Measurements from ENCODE around the gene CFAP97D1.

The CFAP97D1 gene

GRCh38 chr17:43800736-43801135 lies 20.5 kb downstream of the CFAP97D1 start:
- no peak for FAIRE-seq

- no peak for FAIRE-seq
Measured at GRCh38 chr17:43801844-43802243, 21.6 kb downstream of the CFAP97D1 start.

DNA sequence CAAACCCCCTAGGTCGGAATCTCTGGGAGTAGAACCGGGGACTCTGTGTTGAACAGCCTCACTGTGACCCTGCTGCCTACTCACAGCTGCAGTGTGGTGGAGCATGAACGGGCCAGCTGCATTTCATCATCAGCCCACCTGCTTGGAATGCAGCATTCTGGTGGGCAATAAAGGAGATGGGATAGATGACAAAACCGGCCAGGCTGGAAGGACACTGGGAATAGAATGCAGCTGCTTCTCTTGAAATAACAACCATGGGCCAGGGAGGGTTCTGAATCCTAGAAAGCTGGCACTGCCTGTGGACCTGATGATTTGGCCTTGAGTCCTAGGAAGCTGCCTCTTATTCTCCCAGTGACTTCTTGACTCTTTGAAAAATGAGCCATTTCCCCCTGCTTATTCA lies 23.5 kb downstream of the CFAP97D1 start:
- FAIRE-seq: no peak

DNA sequence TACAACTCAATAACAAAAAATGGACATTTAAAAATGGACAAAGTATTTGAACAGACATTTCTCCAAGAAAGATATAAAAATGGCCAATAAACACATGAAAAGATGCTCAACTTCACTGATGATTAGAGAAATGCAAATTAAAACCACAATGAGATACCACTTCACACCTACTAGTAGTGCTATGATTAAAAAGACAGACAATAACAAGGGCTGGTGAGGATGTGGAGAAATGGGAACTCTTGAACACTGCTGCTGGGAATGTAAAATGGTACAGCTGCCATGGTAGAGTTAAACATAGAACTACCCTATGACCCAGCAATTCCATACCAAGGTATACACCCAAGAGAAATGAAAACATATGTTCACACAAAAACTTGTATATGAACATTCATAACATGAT lies 24.9 kb downstream of the CFAP97D1 start:
- no peak for FAIRE-seq

DNA sequence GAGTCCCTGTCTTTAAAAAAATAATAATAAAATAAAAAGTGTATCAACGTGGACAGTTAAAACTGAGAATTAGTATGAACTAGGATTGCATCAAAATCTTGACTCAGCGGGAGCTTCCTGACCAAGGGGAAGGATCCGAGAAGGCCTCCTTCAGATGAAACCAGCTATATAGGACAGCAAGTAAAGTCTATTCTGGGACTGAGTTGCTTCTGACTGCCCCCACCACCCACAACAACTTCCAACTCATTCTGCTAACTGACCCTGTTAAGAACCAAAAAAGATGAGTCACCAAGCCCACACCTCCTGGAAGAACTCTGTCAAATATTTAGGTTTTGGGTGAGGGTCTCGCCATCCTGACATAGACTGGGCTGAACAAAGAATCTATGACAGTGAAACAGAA lies 27.8 kb downstream of the CFAP97D1 start:
- no peak for FAIRE-seq

DNA sequence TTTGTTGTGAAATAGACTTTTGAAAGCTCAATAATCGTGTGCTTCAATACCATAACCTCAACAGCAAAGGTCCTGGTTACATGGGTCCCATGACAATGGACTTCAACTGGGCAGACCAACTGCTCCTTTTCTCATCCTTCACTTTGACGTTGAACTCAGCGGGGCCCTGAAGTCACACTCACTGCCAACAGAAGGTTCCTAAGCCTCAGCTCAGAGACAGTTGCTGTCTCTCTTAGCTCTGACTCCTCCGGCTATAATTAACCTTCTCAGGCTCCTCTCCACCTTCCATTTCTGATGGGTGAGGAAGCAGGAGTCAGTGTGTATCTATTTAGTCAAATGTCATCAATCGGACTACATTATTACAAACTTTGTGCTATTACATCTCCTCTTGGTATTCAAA lies 28.9 kb downstream of the CFAP97D1 start:
- no peak for FAIRE-seq

GRCh38 chr17:43810226-43810715 lies 30.0 kb downstream of the CFAP97D1 start:
- FAIRE-seq: no peak

- FAIRE-seq: no peak
Measured at GRCh38 chr17:43810823-43811222, 30.6 kb downstream of the CFAP97D1 start.

GRCh38 chr17:43812396-43813265 lies 32.4 kb downstream of the CFAP97D1 start:
- no peak for FAIRE-seq

DNA sequence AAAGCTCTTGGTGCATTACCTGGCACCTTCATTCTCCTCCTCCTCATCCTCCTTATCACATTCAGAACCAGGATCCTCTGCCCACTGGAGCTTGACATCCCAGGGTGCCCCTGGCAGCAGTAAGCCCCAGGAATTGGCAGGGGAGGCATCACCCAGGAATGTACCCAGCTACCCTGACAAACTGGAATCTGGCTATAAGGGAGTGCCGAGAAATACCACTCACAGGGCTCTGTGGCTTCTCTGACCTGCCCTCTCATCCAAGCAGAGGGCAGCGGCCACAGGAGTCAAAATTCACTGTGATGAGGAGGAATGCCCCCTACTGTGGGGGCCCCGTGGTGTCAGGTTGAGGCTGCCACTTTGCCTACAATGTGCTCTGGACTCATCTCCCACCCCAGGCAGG lies 33.2 kb downstream of the CFAP97D1 start:
- FAIRE-seq: no peak

- FAIRE-seq: no peak
Measured at GRCh38 chr17:43814026-43814425, 33.8 kb downstream of the CFAP97D1 start.

DNA sequence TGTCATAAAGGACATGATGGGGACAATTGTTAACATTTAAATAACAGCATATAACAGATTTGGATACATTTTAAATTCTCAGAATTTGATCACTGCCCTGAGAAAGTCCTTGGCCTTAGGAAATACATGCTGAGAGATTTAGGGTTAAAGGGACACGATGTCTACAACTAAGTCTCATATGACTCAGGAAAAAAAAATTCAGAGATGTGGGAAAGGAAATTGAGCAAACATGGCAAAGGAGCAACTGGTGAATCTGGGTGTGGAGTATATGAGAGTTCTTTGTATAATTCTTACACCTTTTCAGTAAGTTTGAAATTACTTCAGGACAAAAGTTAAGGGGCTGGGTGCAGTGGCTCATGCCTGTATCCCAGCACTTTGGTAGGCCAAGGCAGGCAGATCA lies 34.5 kb downstream of the CFAP97D1 start:
- FAIRE-seq: no peak

GRCh38 chr17:43816336-43817320 lies 36.4 kb downstream of the CFAP97D1 start:
- no peak for FAIRE-seq

GRCh38 chr17:43817826-43818225 lies 37.6 kb downstream of the CFAP97D1 start:
- FAIRE-seq: no peak

- no peak for FAIRE-seq
Measured at GRCh38 chr17:43818966-43819365, 38.7 kb downstream of the CFAP97D1 start.

DNA sequence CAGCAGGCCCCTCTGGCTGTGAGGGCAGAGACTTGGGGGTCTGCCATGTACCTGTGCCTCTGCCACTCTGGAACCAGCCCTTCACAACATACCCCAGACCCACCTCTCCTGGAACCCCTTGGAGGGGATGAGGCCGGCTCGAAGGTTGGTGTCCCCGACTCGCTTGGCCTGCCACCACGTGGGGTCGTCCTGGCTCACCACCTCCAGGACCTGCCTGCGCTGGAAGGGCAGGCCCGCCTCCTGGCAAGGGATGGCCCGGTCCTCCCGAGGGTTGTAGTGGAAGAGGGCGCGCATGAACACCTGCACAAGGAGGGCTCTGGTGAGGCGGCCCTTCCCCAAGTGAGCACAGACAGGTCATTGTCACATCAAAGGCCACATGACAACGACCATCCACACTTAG lies 40.5 kb downstream of the CFAP97D1 start:
- FAIRE-seq: no peak

DNA sequence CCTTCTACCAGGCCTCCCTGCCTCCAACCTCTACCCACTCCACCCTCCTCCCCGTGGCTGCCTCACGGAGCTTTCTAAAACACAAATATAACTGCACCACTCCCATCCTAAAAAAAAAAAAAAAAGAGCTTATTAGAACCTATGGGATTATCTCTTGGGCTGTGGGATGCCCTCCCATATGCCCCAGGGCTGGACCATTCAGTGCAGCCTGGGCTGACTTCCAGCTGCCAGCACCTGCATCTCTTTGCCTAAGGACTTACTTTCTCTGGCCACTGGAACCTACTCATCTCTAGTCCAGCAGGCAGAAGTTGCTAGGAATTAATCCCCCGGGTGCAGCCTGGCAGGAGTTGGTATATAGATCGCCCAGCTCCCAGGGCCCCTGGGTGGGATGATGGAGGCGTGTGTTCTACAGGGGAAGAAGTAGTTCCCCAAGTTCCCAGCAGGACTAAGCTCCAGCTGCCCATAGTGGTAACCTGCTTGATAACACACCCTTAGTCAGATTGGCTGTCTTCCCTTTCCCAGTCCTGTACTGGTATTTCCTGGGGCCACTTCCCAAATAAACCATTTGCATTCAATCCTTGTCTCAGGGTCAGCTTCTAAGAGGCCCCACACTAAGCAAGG lies 42.4 kb downstream of the CFAP97D1 start:
- no peak for FAIRE-seq

GRCh38 chr17:43823350-43824084 lies 43.3 kb downstream of the CFAP97D1 start:
- no peak for FAIRE-seq

DNA sequence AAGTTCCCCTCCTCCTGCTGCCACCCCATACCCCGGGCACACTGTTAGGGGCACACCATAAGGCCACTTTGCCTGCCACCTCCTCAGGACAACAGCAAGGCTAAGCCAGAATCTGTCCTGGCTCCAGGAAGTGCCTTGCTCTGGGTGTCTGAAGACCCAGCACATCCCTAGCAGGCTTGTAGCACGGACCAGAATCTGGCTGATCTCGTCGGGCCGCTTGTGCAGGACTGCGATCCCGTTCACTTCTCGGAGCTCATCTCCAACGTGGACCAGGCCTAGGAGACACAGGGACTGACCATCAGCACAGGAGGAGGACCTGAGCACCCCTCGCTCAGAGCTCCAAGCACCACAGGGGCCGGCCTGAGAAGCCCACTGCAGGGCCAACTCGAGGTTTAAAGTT lies 45.3 kb downstream of the CFAP97D1 start:
- FAIRE-seq: no peak

DNA sequence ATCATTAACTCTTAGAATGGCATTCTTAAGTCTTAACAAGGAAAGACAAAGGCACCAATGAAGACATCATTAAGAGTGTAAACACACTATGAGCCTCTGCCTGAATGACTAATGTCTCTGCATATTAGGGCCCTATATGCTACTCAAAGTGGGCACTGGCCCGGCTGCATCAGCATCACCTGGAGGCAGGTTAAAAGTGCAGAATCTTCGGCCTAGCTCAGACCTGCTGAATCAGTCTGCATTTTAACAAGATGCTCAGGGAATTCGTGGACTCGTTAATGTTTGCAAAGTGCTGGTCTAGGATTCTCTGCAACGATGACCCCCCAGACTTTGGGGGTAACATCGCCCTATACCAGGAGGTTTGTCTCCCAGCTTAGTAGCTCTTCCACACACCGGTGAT lies 46.0 kb downstream of the CFAP97D1 start:
- FAIRE-seq: no peak

GRCh38 chr17:43827596-43827995 lies 47.4 kb downstream of the CFAP97D1 start:
- FAIRE-seq: no peak

DNA sequence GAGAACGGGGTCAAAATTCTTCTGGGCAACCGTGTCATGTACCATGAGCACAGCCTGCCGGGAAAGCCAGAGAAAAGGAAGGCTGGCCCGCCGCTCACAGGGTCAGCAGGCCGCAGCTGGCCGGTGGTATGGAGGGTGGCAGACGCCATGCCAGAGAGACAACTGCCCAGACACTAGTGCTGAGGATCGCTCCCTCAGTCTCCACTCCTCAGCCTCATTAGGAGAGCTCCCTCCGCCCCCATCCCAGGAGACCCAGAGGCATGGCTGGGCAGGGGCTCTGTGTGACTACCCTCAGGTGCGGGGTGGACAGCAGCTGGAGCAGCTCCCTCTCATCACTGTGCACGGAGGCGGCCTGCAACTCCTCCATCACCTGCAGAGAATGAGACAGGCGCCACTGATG lies 49.5 kb downstream of the CFAP97D1 start:
- FAIRE-seq: no peak

All from colon (tissue), 2 donors.